ENCODE data around the gene CRCP. TPM values are rescaled to one million over a fixed set of nuclear protein-coding genes. Genes with fewer than 3 reads are reported as not detected.
"Not testable (repeated sequence)": the region's sequence is repeated elsewhere in the genome, so short reads cannot be mapped to it uniquely, and the experiment has no call there.

The CRCP gene
- total RNA-seq, 4 donors from 2014 or later, result 49.6 to 59.6 (median 54.2) TPM

- DNase-seq, result peak; percentile 44 to 45
- no peak for TF ChIP-seq POLR2A (IDR thresholded peaks at IDR 0.05)
- no peak for TF ChIP-seq CTCF (IDR thresholded peaks at IDR 0.05)
- WGBS, 2 donors, result 35 to 48% methylated on average over 15 to 16 of the region's 16 CpGs
- Histone ChIP-seq H3K27ac (peak overlapping the region; percentile 11 to 56 (median 45)), H3K9me3 (no peaks in the 10 kb centered on the region), H3K4me3 (replicated peaks in 1 of 3) (no peak overlapping the region), H3K36me3 (no peaks in the 10 kb centered on the region), H3K4me1 (peaks cover 3 to 12% of the 10 kb centered on the region in 2 donors), H3K27me3 (no peaks in the 10 kb centered on the region)
- intact Hi-C loops (cut with DNase I), result no loop called here
Observed at GRCh38 chr7:66170309-66171231, 55.9 kb downstream of the CRCP start.

GRCh38 chr7:66172536-66173401 lies 58.1 kb downstream of the CRCP start:
- H3K4me1 ChIP-seq, result peaks cover 3 to 12% of the 10 kb centered on the region in 2 donors
- DNase-seq; H3K9me3 ChIP-seq; H3K36me3 ChIP-seq; intact Hi-C loops (cut with DNase I); H3K27ac ChIP-seq; H3K27me3 ChIP-seq; H3K4me3 ChIP-seq (replicated peaks in 1 of 3): not testable (repeated sequence)
- WGBS, 2 donors, result 80 to 88% methylated on average over 9 of the region's 9 CpGs

- no peaks in the 10 kb centered on the region for H3K27me3 ChIP-seq
- 93% methylated on average over 5 of the region's 5 CpGs for WGBS, 2 donors
- H3K4me3 ChIP-seq (replicated peaks in 1 of 3), result no peak overlapping the region
- TF ChIP-seq CTCF (IDR thresholded peaks at IDR 0.05) (no peak), POLR2A (IDR thresholded peaks at IDR 0.05) (no peak)
- H3K27ac ChIP-seq, result no peak overlapping the region
- peaks cover 3 to 12% of the 10 kb centered on the region in 2 donors for H3K4me1 ChIP-seq
- no peak for DNase-seq
- intact Hi-C loops (cut with DNase I), result no loop called here
- H3K36me3 ChIP-seq, result no peaks in the 10 kb centered on the region
- no peaks in the 10 kb centered on the region for H3K9me3 ChIP-seq
Observed at GRCh38 chr7:66173856-66174255, 59.2 kb downstream of the CRCP start.

- WGBS, 2 donors, result 95 to 97% methylated on average over 8 of the region's 8 CpGs
- H3K4me1 ChIP-seq, result not testable (repeated sequence)
Observed at GRCh38 chr7:66175006-66175405, 60.4 kb downstream of the CRCP start.

GRCh38 chr7:66176914-66177313 lies 62.3 kb downstream of the CRCP start:
- no peak overlapping the region for H3K4me3 ChIP-seq (replicated peaks in 1 of 3)
- no peak overlapping the region for H3K27ac ChIP-seq
- H3K36me3 ChIP-seq, result no peaks in the 10 kb centered on the region
- no peaks in the 10 kb centered on the region for H3K4me1 ChIP-seq
- intact Hi-C loops (cut with DNase I), result no loop called here
- no peaks in the 10 kb centered on the region for H3K27me3 ChIP-seq
- 50 to 70% methylated on average over 2 of the region's 2 CpGs for whole genome bisulfite sequencing, 2 donors
- no peak for DNase-seq
- TF ChIP-seq POLR2A (IDR thresholded peaks at IDR 0.05) (no peak), CTCF (IDR thresholded peaks at IDR 0.05) (no peak)
- no peaks in the 10 kb centered on the region for H3K9me3 ChIP-seq

More at GRCh38 chr7:66175006-66175405, 60.4 kb downstream of the CRCP start:
- H3K27me3 ChIP-seq; H3K9me3 ChIP-seq; DNase-seq; intact Hi-C loops (cut with DNase I); H3K4me3 ChIP-seq (replicated peaks in 1 of 3); H3K36me3 ChIP-seq; H3K27ac ChIP-seq: not testable (repeated sequence)

Data from thyroid gland (tissue), 4 donors.